Endodermal cell (in vitro differentiated cells): Measurements from ENCODE around the gene COL1A1. TPM values are rescaled to one million over a fixed set of nuclear protein-coding genes. Genes with fewer than 3 reads are reported as not detected.

Experiments
- DNase-seq: peaks from one replicate; pipeline ENCODE4 v3.0.0-alpha.2; 2017
- H3K27ac ChIP-seq: 2 replicates; pipeline ENCODE4 v1.5.1; 2013; ENCODE audit warnings: mild to moderate bottlenecking, low read depth, low read length, moderate library complexity
- H3K27me3 ChIP-seq: 2 replicates; pipeline ENCODE4 v1.6.1; 2013; ENCODE audit warnings: mild to moderate bottlenecking, low read length, moderate library complexity; ENCODE audit not compliant: insufficient read depth, control insufficient read depth, poor library complexity, severe bottlenecking
- H3K36me3 ChIP-seq: 2 replicates; pipeline ENCODE4 v1.7.0; 2013; ENCODE audit warnings: mild to moderate bottlenecking, low read length, moderate library complexity; ENCODE audit not compliant: control insufficient read depth, insufficient read depth
- H3K4me1 ChIP-seq: one replicate; pipeline ENCODE4 v1.7.0; 2013; ENCODE audit warnings: low read length; ENCODE audit not compliant: control insufficient read depth, insufficient read depth
- H3K4me3 ChIP-seq: 2 replicates; pipeline ENCODE4 v1.5.1; 2013; ENCODE audit warnings: mild to moderate bottlenecking, low read length, moderate library complexity
- H3K9ac ChIP-seq: 2 replicates; pipeline ENCODE4 v1.6.1; 2013; ENCODE audit warnings: mild to moderate bottlenecking, low read length, moderate library complexity; ENCODE audit not compliant: poor library complexity, severe bottlenecking; ENCODE audit errors: extremely low read depth
- H3K9me3 ChIP-seq: 2 replicates; pipeline ENCODE4 v1.6.1; 2013; ENCODE audit warnings: mild to moderate bottlenecking, low read length, moderate library complexity; ENCODE audit not compliant: control insufficient read depth
- H3K27ac Mint-ChIP-seq: 2 replicates; pipeline ENCODE4 v1.8.0; 2020; ENCODE audit warnings: mixed read lengths
- H3K27me3 Mint-ChIP-seq: 2 replicates; pipeline ENCODE4 v1.8.0; 2021; ENCODE audit warnings: mild to moderate bottlenecking, mixed read lengths; ENCODE audit not compliant: insufficient read depth
- H3K36me3 Mint-ChIP-seq: 2 replicates; pipeline ENCODE4 v1.8.0; 2020; ENCODE audit warnings: low read depth, mixed read lengths
- H3K4me1 Mint-ChIP-seq: 2 replicates; pipeline ENCODE4 v1.8.0; 2020; ENCODE audit warnings: mixed read lengths
- H3K4me3 Mint-ChIP-seq: 2 replicates; pipeline ENCODE4 v1.8.0; 2020; ENCODE audit warnings: mild to moderate bottlenecking, moderate library complexity, mixed read lengths
- H3K9me3 Mint-ChIP-seq: 2 replicates; pipeline ENCODE4 v1.8.0; 2020; ENCODE audit warnings: mild to moderate bottlenecking, mixed read lengths
- WGBS, 2 experiments: methylation state at CpG; one replicate each; pipeline versions ENCODE4 v1.1.5 to v1.1.7; 2013; ENCODE audit warnings: missing lambda C conversion rate in 2 of 2, mixed read lengths in 1 of 2; ENCODE audit not compliant: insufficient coverage in 1 of 2, insufficient read length in 1 of 2; 5-methylcytosine and 5-hydroxymethylcytosine counted together
- total RNA-seq, 2 donors: library from RNA; stranded (reverse); fragmentation: NEBNext Ultra II Directional in 1 of 2; extraction: Animal tissue kit (Norgen Biotek cat#: 25700) in 1 of 2; gene quantifications; 2 replicates in 1 of 2; 3 replicates in 1 of 2; pipeline ENCODE4 v1.2.1, GENCODE V29; 2021
- TF ChIP-seq, protein P1 (sequence below): fragments of 200-600 bp; sonication (generic); conservative IDR thresholded peaks from 2 replicates; pipeline ENCODE4 v1.5.0; 2021; ENCODE audit warnings: antibody characterized with exemption, mild to moderate bottlenecking

The COL1A1 gene
- total RNA-seq, 2 donors from 2014 or later = 62.2 to 85.6 TPM

DNA sequence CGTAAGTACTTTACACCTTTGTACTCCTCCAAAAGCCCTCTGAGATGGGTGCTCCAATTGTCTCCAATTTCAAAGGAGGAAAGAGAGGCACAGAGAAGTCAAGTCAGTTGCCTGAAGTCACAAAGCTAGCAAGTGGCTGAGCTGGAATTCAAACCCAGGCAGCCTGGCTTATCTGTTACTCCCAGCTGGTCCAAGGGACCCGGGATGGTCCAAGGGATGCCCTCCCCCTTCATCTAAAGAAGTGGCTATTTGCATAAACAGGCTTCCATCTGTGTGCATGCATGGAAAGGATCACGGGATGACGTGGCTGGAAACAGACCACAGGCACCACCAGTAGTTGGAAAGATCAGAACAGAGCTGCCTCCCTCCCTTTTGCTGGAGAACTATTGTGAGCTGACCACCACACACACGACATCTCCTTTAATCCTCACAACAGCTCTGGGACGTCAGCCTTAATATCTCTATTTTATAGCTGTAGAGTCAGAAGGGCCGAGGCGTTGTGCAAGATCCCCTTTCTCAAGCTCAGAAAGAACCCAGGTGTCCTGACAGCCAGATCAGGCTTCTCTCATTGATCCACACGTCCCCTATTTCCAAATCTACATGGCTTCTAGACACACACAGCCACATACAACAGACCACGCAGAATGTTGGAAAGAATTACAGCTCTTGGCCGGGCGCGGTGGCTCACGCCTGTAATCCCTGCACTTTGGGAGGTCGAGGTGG lies 10.9 kb upstream of the COL1A1 start:
- H3K36me3 Mint-ChIP-seq = no peaks in the 10 kb centered on the region
- H3K27ac ChIP-seq = no peak overlapping the region
- peaks cover 24% of the 10 kb centered on the region for H3K4me1 ChIP-seq
- H3K27me3 ChIP-seq = no peaks in the 10 kb centered on the region
- 84 to 86% methylated on average over 7 to 15 of the region's 15 CpGs for WGBS, 2 experiments
- TF ChIP-seq, protein P1, sequence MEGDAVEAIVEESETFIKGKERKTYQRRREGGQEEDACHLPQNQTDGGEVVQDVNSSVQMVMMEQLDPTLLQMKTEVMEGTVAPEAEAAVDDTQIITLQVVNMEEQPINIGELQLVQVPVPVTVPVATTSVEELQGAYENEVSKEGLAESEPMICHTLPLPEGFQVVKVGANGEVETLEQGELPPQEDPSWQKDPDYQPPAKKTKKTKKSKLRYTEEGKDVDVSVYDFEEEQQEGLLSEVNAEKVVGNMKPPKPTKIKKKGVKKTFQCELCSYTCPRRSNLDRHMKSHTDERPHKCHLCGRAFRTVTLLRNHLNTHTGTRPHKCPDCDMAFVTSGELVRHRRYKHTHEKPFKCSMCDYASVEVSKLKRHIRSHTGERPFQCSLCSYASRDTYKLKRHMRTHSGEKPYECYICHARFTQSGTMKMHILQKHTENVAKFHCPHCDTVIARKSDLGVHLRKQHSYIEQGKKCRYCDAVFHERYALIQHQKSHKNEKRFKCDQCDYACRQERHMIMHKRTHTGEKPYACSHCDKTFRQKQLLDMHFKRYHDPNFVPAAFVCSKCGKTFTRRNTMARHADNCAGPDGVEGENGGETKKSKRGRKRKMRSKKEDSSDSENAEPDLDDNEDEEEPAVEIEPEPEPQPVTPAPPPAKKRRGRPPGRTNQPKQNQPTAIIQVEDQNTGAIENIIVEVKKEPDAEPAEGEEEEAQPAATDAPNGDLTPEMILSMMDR = no peak
- H3K4me1 Mint-ChIP-seq = peaks cover 73% of the 10 kb centered on the region
- H3K9me3 Mint-ChIP-seq = no peaks in the 10 kb centered on the region
- peak overlapping the region; percentile 17 for H3K4me3 Mint-ChIP-seq
- no peaks in the 10 kb centered on the region for H3K9me3 ChIP-seq
- no peak for DNase-seq
- no peak overlapping the region for H3K9ac ChIP-seq
- H3K27me3 Mint-ChIP-seq = peaks cover 6% of the 10 kb centered on the region
- peak overlapping the region; percentile 77 for H3K27ac Mint-ChIP-seq
- no peaks in the 10 kb centered on the region for H3K36me3 ChIP-seq
- no peak overlapping the region for H3K4me3 ChIP-seq

DNA sequence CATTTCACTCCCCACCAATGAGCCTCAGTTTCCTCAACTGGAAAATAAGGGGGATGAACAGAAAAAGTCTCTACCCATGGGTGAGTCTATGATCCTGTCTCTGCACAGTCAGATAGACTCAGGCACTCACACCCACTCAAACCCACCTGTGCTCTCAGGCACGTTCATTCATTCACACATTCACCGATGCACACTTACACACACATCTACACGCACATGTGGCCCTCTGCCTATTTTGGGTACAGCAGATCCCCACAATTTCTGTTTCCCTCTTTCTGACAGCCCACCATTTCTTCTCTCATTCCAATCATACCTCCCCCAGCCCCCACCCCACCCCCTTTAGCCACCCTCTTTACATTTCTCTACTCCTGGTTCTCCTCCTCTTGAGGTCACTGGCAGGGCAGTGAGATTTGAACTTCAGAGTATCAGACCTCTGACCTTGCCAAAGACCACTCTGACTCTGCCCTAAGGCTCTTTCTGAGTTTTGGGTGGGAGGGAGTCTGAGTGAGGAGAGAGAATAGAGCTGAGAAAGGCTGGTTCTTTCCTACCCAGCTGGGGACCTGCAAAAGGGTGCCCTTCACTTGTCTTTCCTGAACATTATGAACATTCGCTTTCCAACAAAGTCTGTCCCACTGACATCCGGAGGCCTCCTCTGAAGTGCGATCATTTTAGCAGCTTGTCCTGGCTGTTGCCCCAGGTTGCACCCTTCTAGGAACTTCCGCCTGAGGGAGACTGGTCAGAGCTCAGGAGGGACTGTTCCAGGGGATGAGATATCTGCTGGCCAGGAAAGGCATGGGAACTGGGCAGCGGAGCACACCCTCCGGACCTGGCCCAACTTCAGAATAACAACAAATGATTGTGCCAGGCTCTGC lies 10.1 kb upstream of the COL1A1 start:
- Mint-ChIP-seq H3K4me1 (peaks cover 78% of the 10 kb centered on the region), H3K27me3 (peaks cover 10% of the 10 kb centered on the region), H3K36me3 (no peaks in the 10 kb centered on the region), H3K27ac (peak overlapping the region; percentile 55), H3K4me3 (no peak overlapping the region), H3K9me3 (no peaks in the 10 kb centered on the region)
- WGBS, 2 experiments = 78 to 80% methylated on average over 9 of the region's 9 CpGs
- H3K4me1 ChIP-seq = peaks cover 24% of the 10 kb centered on the region
- no peaks in the 10 kb centered on the region for H3K9me3 ChIP-seq
- no peak overlapping the region for H3K9ac ChIP-seq
- no peak overlapping the region for H3K4me3 ChIP-seq
- TF ChIP-seq, protein P1 = no peak
- peak; percentile 70 for DNase-seq
- H3K27me3 ChIP-seq = no peaks in the 10 kb centered on the region
- no peak overlapping the region for H3K27ac ChIP-seq
- H3K36me3 ChIP-seq = no peaks in the 10 kb centered on the region

DNA sequence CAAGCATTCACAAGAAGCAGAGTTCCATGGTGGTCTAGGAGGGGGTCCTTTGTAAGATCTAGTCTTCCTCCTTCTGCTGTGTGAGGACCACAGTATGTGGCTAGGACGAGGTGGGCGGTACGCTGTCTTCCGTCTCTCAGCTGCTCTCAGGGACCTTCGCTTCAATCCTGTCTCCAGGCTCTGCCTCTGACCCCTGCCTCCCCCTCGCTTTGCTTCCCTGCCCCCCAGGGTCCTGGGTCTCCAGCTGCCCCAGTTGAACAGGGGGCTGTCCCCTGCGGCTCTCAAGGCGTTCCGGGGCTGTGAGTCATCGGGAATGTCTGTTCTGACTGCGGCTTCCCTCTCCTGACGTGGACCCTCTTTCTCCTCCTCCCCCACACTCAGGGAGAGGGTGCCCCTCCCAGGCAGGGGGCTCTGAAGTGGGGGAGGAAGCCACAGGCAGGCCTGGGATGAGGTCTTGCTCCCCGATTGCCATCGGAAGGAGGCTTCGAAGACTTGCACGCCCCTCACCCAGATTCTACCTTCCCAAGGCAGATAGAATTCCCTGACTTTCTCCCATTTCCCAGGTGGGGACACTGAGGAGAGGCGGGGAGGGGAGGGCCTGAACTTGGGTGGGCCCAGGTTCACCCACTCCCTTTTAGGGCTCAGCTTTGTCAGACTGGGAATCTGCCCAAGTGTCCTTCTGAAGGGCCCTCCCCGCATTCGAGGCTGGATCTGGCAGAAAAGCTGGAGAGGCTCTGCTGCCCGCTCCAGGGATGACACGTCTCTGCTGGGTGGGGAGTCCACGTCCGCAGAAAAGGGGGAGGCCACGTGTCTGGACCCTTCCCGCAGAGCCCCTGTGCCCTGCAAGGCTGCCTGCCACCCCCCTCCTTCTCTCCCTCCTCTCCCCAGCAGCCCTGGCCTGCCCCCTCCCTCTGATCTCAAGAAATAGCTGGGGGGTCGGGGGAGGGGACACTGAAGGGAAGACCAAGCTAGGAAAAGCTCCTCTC lies 9.1 kb upstream of the COL1A1 start:
- Histone ChIP-seq H3K36me3 (no peaks in the 10 kb centered on the region), H3K9ac (peak overlapping the region; percentile 34), H3K27me3 (no peaks in the 10 kb centered on the region), H3K4me1 (peaks cover 24% of the 10 kb centered on the region), H3K27ac (peak overlapping the region; percentile 78), H3K9me3 (no peaks in the 10 kb centered on the region), H3K4me3 (no peak overlapping the region)
- Mint-ChIP-seq H3K36me3 (no peaks in the 10 kb centered on the region), H3K27ac (peak overlapping the region; percentile 89), H3K27me3 (peaks cover 17% of the 10 kb centered on the region), H3K4me3 (peak overlapping the region; percentile 30), H3K9me3 (no peaks in the 10 kb centered on the region), H3K4me1 (peaks cover 74% of the 10 kb centered on the region)
- WGBS, 2 experiments = 27 to 42% methylated on average over 8 to 20 of the region's 26 CpGs
- TF ChIP-seq, protein P1 = no peak
- DNase-seq = peak; percentile 97
